Measurements from ENCODE around the gene C9.

C9 gene

DNA sequence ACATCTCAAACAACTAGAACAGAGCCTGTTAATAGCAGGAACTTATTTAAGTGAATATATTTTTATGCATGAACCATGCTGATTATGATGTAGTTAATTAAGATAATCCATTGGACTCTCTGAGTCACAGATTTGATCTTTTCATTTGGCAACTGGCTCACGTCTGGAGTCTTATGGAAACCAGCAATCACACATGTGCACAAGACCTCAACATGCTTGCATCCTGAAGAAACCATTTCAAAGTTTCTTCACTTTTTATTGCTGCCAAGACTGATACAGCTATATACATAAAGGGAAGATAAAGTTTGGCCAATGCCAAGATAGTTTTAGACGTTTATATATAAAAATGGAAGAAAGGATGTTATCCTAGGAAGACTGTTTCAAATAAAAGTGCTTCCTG, 13.3 kb upstream of the C9 start:
- no peak overlapping the region for H3K4me3 ChIP-seq (ENCODE audit: low read length)
- DNase-seq (ENCODE audit: low read depth, low spot score): no peak

DNA sequence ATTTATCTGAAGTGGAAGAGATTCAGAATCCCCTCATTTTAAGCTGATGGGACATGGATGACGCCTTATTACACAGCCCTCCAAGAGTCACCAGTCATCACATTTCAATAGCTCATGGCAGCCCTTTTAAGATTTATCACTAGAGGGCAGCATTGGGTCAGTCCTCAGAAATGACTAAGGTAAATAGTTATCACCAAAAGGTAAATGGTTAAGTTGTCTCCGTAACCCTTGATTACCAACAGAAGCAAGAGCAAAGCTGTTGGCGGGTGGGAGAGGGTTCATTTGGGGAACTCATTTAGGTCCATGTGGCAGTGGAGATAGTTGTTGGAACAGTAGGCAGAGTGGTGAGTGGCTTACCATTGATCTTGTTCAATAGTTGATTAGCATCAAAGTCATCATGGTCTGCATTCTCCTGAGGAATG, 12.0 kb upstream of the C9 start:
- peak; percentile 74 for DNase-seq (ENCODE audit: low read depth, low spot score)

DNA sequence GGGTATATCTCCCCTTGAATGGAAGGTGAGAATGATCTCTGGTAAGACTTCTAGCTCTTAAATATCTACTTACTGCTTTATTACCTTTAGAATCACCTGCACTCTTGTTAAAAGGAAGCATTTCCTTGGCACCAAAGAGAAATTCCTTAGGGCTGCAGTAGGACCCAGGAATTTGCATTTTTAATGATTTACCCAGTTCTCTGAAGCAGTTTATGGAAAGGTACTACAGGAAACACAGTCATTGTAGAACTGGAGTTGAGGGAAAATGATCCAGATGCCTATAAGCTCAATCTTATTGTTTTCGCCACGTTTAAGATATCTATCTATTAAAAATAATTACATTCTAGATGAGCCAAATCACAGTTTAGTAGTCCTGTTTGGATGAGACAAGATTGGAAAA, 9.5 kb upstream of the C9 start:
- no peak overlapping the region for H3K4me3 ChIP-seq (ENCODE audit: low read length)
- no peak for DNase-seq (ENCODE audit: low read depth, low spot score)

More for the DNA sequence above, 12.0 kb upstream of the C9 start:
- no peak overlapping the region for H3K4me3 ChIP-seq (ENCODE audit: low read length)

DNA sequence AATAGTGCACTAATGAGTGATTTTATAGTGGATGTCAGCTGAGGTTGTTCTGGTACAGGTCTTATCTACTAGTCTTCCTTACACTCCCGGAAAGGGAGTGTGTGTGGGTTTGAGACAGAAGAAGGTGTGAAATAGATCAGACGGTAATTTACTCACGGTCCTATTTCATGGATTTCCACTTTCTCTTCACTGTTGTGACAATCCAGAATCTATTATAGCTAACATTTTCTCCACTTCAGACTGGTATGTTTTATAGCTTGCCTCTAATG, 7.0 kb upstream of the C9 start:
- peak overlapping the region; percentile 37 for H3K4me3 ChIP-seq (ENCODE audit: low read length)

DNA sequence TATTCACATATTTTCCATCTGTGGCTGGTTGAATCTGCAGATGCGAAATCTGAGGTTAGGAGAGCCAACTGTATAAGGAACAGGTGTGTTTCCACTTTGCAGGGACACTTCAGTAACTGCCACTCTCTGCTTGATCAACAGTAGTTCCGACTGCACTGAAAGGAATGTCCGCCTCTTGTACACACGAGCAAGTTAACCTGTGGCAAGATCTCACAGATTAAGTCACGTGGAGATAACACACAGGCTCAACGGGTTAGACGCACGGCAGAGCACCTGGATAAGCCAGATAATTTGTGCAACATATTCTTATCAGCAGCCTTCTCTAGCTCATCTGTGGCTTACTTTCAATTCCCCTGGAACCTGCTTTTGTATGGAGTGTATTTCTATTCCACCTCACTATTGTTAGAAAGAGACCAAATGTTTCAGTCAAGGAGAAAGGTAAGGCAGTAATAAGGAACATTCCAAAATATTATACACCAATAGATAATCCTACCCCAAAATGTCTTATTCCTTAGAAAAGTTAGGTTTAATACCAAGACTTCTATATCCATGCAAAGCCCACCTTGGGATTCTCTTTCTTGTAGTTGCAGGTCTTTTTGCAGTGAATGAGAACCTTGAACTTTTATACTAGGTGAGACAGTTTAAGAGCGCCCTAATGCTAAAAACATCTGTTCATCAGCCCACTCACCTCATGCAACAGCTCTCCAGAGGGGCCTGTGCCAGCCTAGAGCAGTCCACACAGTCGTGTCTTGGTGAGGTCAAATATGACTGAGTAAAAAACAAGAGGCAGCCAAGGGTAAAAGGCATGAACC, 6.5 kb upstream of the C9 start:
- DNase-seq (ENCODE audit: low read depth, low spot score): peak; percentile 94
- peak overlapping the region; percentile 37 for H3K4me3 ChIP-seq (ENCODE audit: low read length)

More for the DNA sequence above, 7.0 kb upstream of the C9 start:
- peak; percentile 84 for DNase-seq (ENCODE audit: low read depth, low spot score)

DNA sequence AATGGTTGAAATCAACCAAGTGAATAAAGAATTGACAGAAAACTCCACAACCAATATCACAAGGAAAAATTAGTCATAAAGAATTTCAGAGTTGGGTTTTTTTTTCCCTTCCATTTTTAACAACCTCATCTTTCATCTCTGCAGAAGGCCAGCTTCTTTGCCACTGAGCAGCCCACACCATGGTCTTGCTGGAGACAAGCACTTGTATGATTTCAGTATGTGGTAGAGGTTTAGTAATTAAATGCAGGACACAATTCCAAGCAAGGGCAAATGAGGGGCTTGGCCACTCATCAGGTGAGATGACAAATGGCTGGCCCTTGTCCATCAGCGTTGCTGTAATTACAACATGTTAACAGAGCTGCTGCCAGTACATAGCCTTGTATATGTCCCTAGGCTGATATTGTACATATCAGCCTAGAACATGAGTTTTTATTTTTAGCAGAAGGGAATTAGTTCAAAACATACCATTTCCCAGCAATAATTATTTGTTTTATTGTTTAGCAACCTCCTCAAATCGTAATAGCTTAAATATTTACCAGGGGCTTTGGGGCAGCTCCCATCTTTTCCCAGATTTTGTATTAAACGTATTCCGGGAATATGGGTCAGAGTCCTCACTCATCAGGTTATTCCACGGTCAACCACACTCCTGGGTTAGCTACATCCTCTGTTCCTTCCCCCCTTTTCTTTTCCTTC, 5.0 kb upstream of the C9 start:
- H3K4me3 ChIP-seq (ENCODE audit: low read length): no peak overlapping the region

DNA sequence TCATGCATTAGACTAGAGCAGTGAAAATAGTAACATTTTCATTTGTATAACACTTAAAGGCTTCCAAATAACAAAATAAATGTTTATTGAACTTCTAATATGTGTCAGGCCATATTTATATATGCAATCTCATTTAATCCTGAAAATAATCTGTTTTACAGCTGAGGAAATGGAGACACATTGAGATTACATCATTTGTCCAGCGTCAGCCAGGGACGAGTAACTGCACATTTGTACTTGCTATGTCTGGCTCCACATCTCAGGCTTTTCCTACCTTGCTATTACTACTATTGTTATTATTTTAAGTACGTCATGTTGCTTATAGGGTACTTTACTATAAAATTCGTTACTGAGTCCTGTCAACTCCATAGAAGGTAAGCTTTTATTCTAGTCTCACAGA, 3.8 kb upstream of the C9 start:
- H3K4me3 ChIP-seq (ENCODE audit: low read length): no peak overlapping the region
- DNase-seq (ENCODE audit: low read depth, low spot score): no peak

More for the DNA sequence above, 5.0 kb upstream of the C9 start:
- no peak for DNase-seq (ENCODE audit: low read depth, low spot score)

DNA sequence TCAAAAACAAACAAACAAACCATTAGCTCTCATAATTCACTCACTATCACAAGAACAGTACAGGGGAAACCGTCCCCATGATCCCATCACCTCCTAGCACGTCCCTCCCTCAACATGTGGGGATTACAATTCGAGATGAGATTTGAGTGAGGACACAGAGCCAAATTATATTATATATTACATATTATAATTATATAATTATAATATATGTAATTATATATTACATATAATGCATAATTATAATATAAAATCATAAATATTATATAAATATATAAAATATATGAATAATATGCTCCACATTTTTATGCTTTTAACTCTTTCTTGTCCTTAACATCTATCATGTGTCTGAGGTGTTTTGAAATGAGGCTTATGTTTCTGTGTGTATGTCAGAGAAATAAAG, 3.4 kb upstream of the C9 start:
- H3K4me3 ChIP-seq (ENCODE audit: low read length): no peak overlapping the region
- DNase-seq (ENCODE audit: low read depth, low spot score): no peak

DNA sequence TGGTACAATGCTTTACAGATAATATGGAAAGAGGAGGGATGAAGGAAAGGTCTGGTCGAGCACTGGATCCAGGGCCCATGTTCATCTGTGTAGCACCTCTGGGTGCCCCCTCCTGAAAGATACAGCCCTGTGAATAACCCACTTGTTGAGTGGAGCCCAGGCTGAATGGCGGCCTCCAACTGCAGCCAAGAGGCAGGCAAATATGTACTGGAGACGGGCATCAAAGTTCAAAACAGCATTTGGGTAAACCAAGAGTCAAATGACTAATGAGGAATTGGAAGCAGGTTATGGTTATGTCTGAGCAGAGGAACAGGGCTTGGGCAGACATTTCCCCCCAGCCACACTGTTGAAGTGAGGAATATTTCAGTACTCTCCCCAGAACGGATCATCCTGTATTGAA, 1.1 kb downstream of the C9 start:
- no peak for DNase-seq (ENCODE audit: low read depth, low spot score)
- no peak overlapping the region for H3K4me3 ChIP-seq (ENCODE audit: low read length)

DNA sequence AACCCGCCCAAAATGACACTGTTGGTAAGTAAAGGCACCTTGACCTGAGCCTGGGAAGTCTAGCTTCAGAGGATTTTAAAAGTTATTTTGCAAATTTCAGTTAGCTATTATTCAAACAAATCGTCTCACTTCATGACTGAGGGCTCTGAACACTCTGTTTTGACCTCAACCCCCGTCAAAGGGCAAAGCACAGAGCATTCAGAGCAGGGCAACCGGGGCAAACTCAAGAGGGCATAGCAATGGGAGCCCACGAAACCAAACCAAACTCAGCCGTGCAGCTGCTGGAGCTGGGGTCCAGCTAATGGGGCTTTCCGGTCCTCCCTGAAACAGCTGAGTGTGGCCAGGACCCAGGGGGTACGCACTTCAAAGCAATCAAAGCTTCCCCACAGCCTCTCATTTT, 1.6 kb downstream of the C9 start:
- DNase-seq (ENCODE audit: low read depth, low spot score): no peak
- no peak overlapping the region for H3K4me3 ChIP-seq (ENCODE audit: low read length)

DNA sequence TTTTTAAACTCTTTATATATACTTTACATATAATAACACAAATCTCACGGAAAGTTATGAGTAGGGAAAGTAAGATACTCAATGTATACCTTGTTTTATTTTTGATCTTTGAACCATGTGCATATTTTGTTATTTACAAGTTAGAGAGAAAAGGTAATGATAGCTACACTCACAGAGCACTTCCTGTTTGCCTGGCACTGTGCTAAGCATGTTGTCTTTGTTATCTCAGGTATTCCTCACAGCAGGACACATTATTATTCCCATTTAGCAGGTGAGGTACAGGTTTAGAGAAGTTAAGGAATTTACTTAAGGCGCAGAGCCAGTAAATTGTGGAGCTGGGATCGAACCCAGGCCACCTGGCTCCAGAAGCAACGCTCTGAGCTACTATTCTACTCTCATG, 3.0 kb downstream of the C9 start:
- DNase-seq (ENCODE audit: low read depth, low spot score): no peak
- H3K4me3 ChIP-seq (ENCODE audit: low read length): no peak overlapping the region

DNA sequence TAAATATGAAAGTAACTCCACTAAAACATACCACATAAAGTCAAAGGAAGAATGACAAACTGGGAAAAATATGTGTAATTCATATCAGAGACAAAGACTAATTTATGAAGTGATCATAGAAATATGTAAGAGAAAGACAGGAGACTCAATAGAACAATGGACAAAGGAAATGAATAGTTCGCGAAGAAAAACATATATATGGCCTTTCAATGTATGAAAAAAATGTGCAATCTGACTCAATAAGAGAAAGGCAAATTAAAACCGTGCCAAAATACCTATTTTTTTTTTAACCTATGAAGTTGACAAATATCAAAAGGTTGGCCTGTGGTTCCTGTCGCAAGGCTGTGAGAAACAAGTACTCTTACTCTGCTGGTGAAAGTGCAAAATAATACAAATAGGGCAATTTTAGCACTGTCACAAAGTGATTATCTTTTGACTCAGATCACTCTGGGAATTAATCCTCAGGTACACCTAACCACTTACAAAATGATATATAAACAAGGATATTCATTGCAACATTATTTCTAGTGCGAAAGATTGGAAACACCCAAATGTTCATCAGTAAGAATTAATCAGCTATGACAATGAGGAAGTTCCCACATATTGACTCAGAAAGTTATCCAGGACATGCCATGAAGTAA, 3.7 kb downstream of the C9 start:
- no peak for DNase-seq (ENCODE audit: low read depth, low spot score)
- H3K4me3 ChIP-seq (ENCODE audit: low read length): no peak overlapping the region

DNA sequence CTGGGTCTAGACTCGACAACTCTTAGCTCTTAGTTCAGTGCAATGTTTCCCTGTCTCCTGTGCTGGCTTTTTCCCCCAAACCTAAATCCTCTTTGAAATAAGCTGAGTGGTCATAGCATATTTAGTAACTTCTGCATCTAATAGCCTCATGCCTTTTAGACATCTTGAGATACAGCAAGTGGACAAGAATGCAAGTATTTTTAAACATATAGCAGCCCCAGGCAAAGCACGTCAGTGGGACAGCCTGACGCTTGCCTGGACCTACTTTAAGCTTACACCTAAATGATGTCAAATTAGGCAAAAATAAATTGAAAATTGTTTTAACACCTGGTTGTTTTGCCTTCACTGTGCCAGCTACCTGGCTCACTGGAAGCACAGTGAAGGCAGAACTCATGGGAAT, 8.0 kb downstream of the C9 start:
- DNase-seq (ENCODE audit: low read depth, low spot score): no peak
- H3K4me3 ChIP-seq (ENCODE audit: low read length): no peak overlapping the region

DNA sequence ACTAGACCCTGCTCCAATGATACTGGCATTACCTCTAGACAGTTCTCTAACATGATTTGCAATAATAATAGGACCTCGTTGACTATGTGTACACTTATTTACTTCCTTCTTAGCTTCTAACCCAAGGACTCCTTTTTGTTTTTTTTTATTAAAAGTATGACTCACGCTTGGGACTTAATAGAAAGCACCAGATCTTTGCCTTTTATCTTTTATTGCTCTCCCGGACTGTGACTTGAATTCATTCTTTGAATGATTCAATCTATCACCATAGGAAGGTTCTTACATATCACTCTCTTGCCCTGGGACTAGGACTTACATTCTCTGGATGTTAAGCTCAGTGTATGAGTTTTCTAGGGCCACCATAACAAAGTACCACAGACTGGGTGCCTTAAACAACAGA, 9.0 kb downstream of the C9 start:
- no peak overlapping the region for H3K4me3 ChIP-seq (ENCODE audit: low read length)
- DNase-seq (ENCODE audit: low read depth, low spot score): no peak

DNA sequence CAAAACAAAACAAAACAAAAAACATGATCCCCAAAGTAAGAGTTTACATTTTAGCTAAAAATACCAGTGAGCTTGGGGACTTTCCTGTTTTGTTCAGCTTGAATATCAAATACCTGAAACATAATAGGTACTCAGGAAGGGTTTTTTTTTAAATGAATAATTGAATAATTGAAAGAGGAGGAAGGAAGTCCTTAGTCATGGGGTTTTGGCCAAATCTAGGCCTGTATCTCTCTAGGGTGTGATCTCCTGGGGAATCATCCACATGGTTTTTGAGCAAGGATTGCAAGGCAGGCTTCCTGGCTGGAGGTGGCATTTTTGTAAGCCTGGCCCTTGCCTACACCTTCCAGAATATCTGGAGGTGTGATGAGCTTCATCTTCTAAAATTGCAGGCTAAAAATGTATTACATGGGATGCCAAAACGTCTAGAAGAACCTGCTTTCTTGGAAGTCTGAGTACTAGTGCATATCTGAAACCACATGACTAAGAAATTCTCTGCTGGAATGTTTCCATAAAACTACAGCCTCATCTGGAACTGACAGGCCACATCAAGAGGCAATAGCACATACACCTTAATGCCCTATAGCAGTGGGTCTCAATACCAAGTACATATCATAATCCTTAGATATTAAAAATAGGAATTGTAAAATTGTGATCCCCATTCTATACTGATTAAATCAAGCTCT, 10.4 kb downstream of the C9 start:
- no peak for DNase-seq (ENCODE audit: low read depth, low spot score)
- no peak overlapping the region for H3K4me3 ChIP-seq (ENCODE audit: low read length)

DNA sequence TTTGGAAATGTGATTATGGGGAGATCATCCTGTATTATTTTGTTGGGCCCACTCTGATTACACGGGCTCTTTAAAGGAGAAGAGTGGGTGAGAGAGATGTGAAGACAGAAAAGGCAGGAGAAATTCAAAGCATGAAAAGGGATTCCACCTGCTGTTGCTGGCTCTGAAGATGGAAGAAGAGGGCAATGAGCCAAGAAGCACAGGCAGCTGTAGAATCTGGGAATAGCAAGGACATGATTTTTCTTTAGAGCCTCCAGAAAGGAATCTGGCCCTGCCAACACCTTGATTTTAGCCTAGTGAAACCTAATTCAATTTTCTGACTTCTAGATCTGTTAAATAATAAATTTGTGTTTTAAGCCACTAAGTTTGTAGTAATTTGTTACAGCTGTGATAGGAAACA, 11.3 kb downstream of the C9 start:
- no peak overlapping the region for H3K4me3 ChIP-seq (ENCODE audit: low read length)
- DNase-seq (ENCODE audit: low read depth, low spot score): no peak

DNA sequence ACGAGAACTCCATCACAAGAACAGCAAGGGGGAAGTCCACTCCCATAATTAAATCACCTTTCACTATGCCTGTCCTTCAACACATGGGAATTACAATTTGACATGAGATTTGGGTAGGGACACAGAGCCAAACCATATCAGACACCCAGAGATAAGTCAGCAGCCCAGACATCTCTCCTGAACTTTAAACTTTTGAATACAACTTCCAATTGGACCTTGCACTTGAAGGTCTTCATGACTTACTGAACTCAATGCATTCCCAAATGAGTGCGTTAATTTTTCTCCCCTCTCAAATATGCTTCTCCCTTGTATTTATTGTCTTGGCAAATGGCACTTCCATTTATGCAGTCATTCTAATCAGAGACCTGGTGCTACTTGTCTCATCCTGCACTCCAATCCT, 12.1 kb downstream of the C9 start:
- no peak overlapping the region for H3K4me3 ChIP-seq (ENCODE audit: low read length)
- DNase-seq (ENCODE audit: low read depth, low spot score): no peak

DNA sequence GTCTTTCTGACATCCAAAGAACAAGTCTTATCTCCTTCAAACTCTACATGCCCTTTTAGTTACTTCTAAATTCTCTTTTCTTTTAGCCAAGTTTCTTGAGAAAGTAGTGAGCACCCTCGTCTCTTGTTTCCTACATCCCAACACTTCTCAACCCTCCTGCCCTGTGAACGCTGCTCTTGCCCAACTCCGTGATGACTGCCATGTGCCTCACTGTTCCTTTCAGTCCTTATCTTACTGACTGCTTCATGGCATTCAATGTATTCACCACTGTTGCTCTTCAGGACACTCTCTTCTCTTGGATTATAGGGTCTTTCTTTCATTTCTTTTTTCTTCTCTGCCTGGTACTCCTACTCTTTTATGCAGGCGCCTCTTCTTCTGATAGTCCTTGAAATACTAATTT, 14.8 kb downstream of the C9 start:
- H3K4me3 ChIP-seq (ENCODE audit: low read length): no peak overlapping the region
- no peak for DNase-seq (ENCODE audit: low read depth, low spot score)

DNA sequence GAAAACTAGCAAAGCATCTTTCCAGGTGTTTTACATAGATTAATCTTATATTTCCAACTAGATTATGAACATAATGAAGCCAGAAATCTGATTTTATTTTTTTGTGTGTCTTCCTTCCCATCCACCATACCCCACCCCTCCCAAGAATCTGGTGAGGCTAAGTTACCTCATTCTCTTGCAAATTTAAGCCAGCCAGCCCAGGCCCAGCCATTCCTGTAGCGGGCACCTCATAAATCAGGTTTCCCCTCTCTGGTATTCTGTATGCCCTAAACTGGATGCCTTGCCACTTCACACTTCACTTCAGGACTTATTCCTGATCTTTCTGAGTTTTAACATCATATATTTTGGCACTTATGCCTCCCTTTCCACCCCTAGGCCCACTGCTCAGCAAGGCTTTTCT, 21.8 kb downstream of the C9 start:
- no peak overlapping the region for H3K4me3 ChIP-seq (ENCODE audit: low read length)
- no peak for DNase-seq (ENCODE audit: low read depth, low spot score)

DNA sequence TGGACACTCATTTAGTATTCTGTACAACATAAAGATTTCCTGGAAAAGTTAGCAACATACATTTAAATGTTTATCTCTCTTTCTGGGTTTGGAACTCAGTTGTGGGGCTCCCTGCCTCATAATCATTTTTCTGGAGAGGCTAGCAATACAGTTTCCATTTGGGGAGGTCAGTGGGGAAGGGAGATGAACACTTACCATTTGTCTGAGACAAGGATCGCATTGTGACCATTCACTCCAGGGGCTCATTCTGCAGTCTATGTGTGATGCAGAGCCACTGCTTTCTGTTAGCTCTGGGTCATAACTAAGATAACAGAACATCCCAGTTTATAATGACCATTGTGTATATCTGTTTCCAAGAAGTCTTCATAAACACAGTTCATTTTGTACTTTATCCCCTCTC, 22.4 kb downstream of the C9 start:
- DNase-seq (ENCODE audit: low read depth, low spot score): no peak

More for the DNA sequence above, 22.4 kb downstream of the C9 start:
- H3K4me3 ChIP-seq (ENCODE audit: low read length): no peak overlapping the region

Data from Jurkat, Clone E6-1 (cell line).